Gastrocnemius medialis (tissue), 4 donors: Measurements from ENCODE around the gene ARHGEF10L.

Experiments
- POLR2A ChIP-seq, 2 donors: fragments of 450-650 bp; IDR thresholded peaks; one replicate each; pipeline ENCODE4 v1.6.1; 2017; ENCODE audit warnings: antibody characterized with exemption in 2 of 2, mild to moderate bottlenecking in 2 of 2, moderate library complexity in 2 of 2
- TF ChIP-seq, protein P1 (sequence below), 5 experiments: fragments of 450-650 bp in 3 of 5; fragments of 200-600 bp in 2 of 5; sonication (generic) in 2 of 5; IDR thresholded peaks in 4 of 5; conservative IDR thresholded peaks in 1 of 5; 1 replicate in 4 of 5; 2 replicates in 1 of 5; pipeline ENCODE4 v1.5.1; 2016 to 2019; ENCODE audit warnings: antibody characterized with exemption in 5 of 5, mild to moderate bottlenecking in 3 of 5, moderate library complexity in 3 of 5

DNA sequence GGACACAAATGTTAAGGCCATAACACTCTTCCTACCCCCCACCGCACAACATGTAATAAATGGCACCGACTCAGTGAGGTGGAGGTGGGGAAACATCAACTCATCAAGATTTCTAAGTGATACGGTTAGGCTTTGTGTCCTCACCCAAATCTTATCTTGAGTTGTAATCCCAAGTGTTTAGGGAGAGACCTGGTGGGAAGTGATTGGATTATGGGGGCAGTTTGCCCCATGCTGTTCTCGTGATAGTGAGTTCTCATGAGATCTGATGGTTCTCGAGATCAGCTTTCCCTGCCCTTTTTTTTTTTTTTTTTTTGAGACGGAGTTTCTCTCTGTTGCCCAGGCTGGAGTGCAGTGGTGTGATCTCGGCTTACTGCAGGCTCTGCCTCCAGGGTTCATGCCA is 164.7 kb downstream of the ARHGEF10L start:
- TF ChIP-seq, protein P1, sequence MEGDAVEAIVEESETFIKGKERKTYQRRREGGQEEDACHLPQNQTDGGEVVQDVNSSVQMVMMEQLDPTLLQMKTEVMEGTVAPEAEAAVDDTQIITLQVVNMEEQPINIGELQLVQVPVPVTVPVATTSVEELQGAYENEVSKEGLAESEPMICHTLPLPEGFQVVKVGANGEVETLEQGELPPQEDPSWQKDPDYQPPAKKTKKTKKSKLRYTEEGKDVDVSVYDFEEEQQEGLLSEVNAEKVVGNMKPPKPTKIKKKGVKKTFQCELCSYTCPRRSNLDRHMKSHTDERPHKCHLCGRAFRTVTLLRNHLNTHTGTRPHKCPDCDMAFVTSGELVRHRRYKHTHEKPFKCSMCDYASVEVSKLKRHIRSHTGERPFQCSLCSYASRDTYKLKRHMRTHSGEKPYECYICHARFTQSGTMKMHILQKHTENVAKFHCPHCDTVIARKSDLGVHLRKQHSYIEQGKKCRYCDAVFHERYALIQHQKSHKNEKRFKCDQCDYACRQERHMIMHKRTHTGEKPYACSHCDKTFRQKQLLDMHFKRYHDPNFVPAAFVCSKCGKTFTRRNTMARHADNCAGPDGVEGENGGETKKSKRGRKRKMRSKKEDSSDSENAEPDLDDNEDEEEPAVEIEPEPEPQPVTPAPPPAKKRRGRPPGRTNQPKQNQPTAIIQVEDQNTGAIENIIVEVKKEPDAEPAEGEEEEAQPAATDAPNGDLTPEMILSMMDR (IDR thresholded peaks at IDR 0.05 in 4 of 5, conservative IDR thresholded peaks at IDR 0.05 in 1 of 5), result no peak
- no peak for TF ChIP-seq POLR2A (IDR thresholded peaks at IDR 0.05)
